Natural killer cell (primary cell): Measurements from ENCODE around the gene KIF18A. TPM values are rescaled to one million over a fixed set of nuclear protein-coding genes. Genes with fewer than 3 reads are reported as not detected.
"Not testable (repeated sequence)": the region's sequence is repeated elsewhere in the genome, so short reads cannot be mapped to it uniquely, and the experiment has no call there.

Experiments
- ATAC-seq, 3 donors: fragments of 150-1000 bp in 2 of 3; fragments of 200-7000 bp in 1 of 3; cut with Tn5 transposase; 1 replicate in 1 of 3; 2 replicates in 2 of 3; pipeline ENCODE4 v1.10.0; 2021; ENCODE audit warnings: mild to moderate bottlenecking in 2 of 3, moderate library complexity in 2 of 3
- DNase-seq, 2 donors: peaks; one replicate each; pipeline versions ENCODE4 v3.0.0 to v3.0.0-alpha.2; 2013 to 2021; ENCODE audit warnings: mixed read lengths in 1 of 2
- H3K27ac ChIP-seq: one replicate; pipeline ENCODE4 v1.5.1; 2013; ENCODE audit warnings: mild to moderate bottlenecking, low read length
- H3K27me3 ChIP-seq: one replicate; pipeline ENCODE4 v1.6.1; 2013; ENCODE audit warnings: low read length; ENCODE audit not compliant: control insufficient read depth, insufficient read depth
- H3K36me3 ChIP-seq: one replicate; pipeline ENCODE4 v1.6.1; 2013; ENCODE audit warnings: low read length; ENCODE audit not compliant: control insufficient read depth, insufficient read depth
- H3K4me1 ChIP-seq: one replicate; pipeline ENCODE4 v1.6.1; 2013; ENCODE audit warnings: low read length; ENCODE audit not compliant: control insufficient read depth, insufficient read depth
- H3K4me3 ChIP-seq: one replicate; pipeline ENCODE4 v1.5.1; 2013; ENCODE audit warnings: low read length
- H3K9me3 ChIP-seq: one replicate; pipeline ENCODE4 v1.6.1; 2013; ENCODE audit warnings: low read length; ENCODE audit not compliant: control insufficient read depth, insufficient read depth
- H3K27ac Mint-ChIP-seq, 2 donors: one replicate each; pipeline ENCODE4 v1.8.0; 2022; ENCODE audit warnings: mild to moderate bottlenecking in 2 of 2, mixed read lengths in 2 of 2, moderate library complexity in 1 of 2
- H3K27me3 Mint-ChIP-seq, 2 donors: one replicate each; pipeline ENCODE4 v1.8.0; 2022; ENCODE audit warnings: low read depth in 2 of 2, mixed read lengths in 2 of 2
- H3K36me3 Mint-ChIP-seq: one replicate; pipeline ENCODE4 v1.8.0; 2022; ENCODE audit warnings: mixed read lengths
- H3K4me1 Mint-ChIP-seq, 2 donors: one replicate each; pipeline ENCODE4 v1.8.0; 2022; ENCODE audit warnings: mixed read lengths in 2 of 2
- H3K4me3 Mint-ChIP-seq: one replicate; pipeline ENCODE4 v1.8.0; 2022; ENCODE audit warnings: mild to moderate bottlenecking, moderate library complexity, mixed read lengths
- H3K9me3 Mint-ChIP-seq, 2 donors: one replicate each; pipeline ENCODE4 v1.8.0; 2022; ENCODE audit warnings: mixed read lengths in 2 of 2
- CTCF ChIP-seq: fragments of 200-600 bp; IDR thresholded peaks from one replicate; pipeline ENCODE4 v1.8.0; 2022; ENCODE audit warnings: antibody characterized with exemption
- WGBS: methylation state at CpG from one replicate; pipeline ENCODE4 v1.1.7; 2013; ENCODE audit warnings: missing lambda C conversion rate; ENCODE audit not compliant: insufficient coverage; 5-methylcytosine and 5-hydroxymethylcytosine counted together
- intact Hi-C: fragments of 100-400 bp; cut with micrococcal nuclease; formaldehyde crosslinking; loops from one replicate; pipeline ENCODE4 v1.14.2; 2022
- total RNA-seq, 4 donors: library from RNA; stranded (reverse); fragments of 120-200 nt in 1 of 4; gene quantifications; one replicate each; pipeline versions ENCODE4 v1.2.3 to v1.2.4, GENCODE V29; 2013 to 2022

KIF18A gene
- total RNA-seq, 3 donors from 2014 or later (not counting 1 experiment from before 2014, with no cell fraction given): 3.7 to 6.9 (median 5.5) TPM

- intact Hi-C loops: no loop called here
Measured at GRCh38 chr11:28137366-28137765, 29.4 kb upstream of the KIF18A start.

GRCh38 chr11:28136157-28136556, 28.2 kb upstream of the KIF18A start:
- H3K27me3 Mint-ChIP-seq, H3K4me1 Mint-ChIP-seq, H3K27ac Mint-ChIP-seq, H3K36me3 ChIP-seq, H3K4me1 ChIP-seq, H3K4me3 Mint-ChIP-seq, H3K9me3 Mint-ChIP-seq, H3K27me3 ChIP-seq, H3K36me3 Mint-ChIP-seq, H3K27ac ChIP-seq, ATAC-seq, H3K4me3 ChIP-seq, intact Hi-C loops, DNase-seq: not testable (repeated sequence)
- WGBS: 94% methylated on average over 2 of the region's 4 CpGs
- H3K9me3 ChIP-seq: peaks cover 21% of the 10 kb centered on the region

More at GRCh38 chr11:28137366-28137765, 29.4 kb upstream of the KIF18A start:
- peaks cover 2 to 3% of the 10 kb centered on the region in 2 donors for H3K9me3 Mint-ChIP-seq
- Histone ChIP-seq H3K9me3 (peaks cover 21% of the 10 kb centered on the region), H3K27ac (no peak overlapping the region), H3K36me3 (no peaks in the 10 kb centered on the region), H3K4me1 (no peaks in the 10 kb centered on the region), H3K27me3 (no peaks in the 10 kb centered on the region), H3K4me3 (no peak overlapping the region)
- 100% methylated on average over 2 of the region's 3 CpGs for WGBS
- no peaks in the 10 kb centered on the region for H3K4me1 Mint-ChIP-seq
- no peak overlapping the region for H3K4me3 Mint-ChIP-seq
- no peak for ATAC-seq
- H3K36me3 Mint-ChIP-seq: no peaks in the 10 kb centered on the region
- H3K27me3 Mint-ChIP-seq: no peaks in the 10 kb centered on the region
- no peak for TF ChIP-seq CTCF
- H3K27ac Mint-ChIP-seq: no peak overlapping the region
- DNase-seq: no peak

- Mint-ChIP-seq H3K36me3 (no peaks in the 10 kb centered on the region), H3K27me3 (no peaks in the 10 kb centered on the region), H3K27ac (no peak overlapping the region), H3K4me1 (no peaks in the 10 kb centered on the region), H3K4me3 (no peak overlapping the region), H3K9me3 (no peaks in the 10 kb centered on the region)
- intact Hi-C loops: no loop called here
- Histone ChIP-seq H3K4me3 (no peak overlapping the region), H3K4me1 (no peaks in the 10 kb centered on the region), H3K27me3 (no peaks in the 10 kb centered on the region), H3K9me3 (no peaks in the 10 kb centered on the region), H3K36me3 (no peaks in the 10 kb centered on the region), H3K27ac (no peak overlapping the region)
- DNase-seq (no peak), ATAC-seq (no peak)
- 93% methylated on average over 3 of the region's 3 CpGs for WGBS
- no peak for TF ChIP-seq CTCF
Measured at GRCh38 chr11:28133146-28133545, 25.2 kb upstream of the KIF18A start.

GRCh38 chr11:28132548-28132947, 24.6 kb upstream of the KIF18A start:
- Histone ChIP-seq H3K4me3 (no peak overlapping the region), H3K27me3 (no peaks in the 10 kb centered on the region), H3K4me1 (no peaks in the 10 kb centered on the region), H3K27ac (no peak overlapping the region), H3K9me3 (no peaks in the 10 kb centered on the region), H3K36me3 (no peaks in the 10 kb centered on the region)
- H3K27me3 Mint-ChIP-seq: no peaks in the 10 kb centered on the region
- H3K9me3 Mint-ChIP-seq: no peaks in the 10 kb centered on the region
- TF ChIP-seq CTCF: no peak
- no peak overlapping the region for H3K4me3 Mint-ChIP-seq
- H3K36me3 Mint-ChIP-seq: no peaks in the 10 kb centered on the region
- no peaks in the 10 kb centered on the region for H3K4me1 Mint-ChIP-seq
- WGBS: no CpG with 5 or more reads among the region's 1 CpG
- no peak for ATAC-seq
- intact Hi-C loops: no loop called here
- no peak for DNase-seq
- H3K27ac Mint-ChIP-seq: no peak overlapping the region
